UCSD-AML1 (cell line): ENCODE measurements around the gene NPHP1.
"Not testable (repeated sequence)": the region's sequence is repeated elsewhere in the genome, so short reads cannot be mapped to it uniquely, and the experiment has no call there.

Experiments
- DNase-seq: peaks from one replicate; lab custom pipeline; 2025; ENCODE audit not compliant: unreplicated experiment; lab: John Stamatoyannopoulos, UW

NPHP1 gene

GRCh38 chr2:110198016-110198415 is 6.8 kb downstream of the NPHP1 start:
- DNase-seq, result no peak

DNA sequence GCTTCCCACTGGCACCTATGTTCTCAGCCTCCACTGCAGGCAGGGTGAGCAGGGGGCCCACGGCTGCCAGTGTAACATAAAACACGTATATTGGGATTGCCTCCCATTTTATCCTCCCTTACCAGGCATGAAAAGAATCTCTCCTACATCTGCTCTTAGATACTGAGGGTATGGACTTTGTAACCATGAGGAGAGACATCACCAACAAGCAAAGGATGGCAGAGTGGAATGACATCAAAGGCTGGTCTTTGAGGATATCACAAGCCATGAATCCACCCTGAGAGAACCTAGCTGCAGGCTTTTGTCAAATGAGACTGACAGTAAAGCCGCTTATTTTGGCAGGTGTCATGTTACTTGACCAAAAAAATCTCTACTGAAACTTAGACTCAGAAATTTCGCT is 7.4 kb downstream of the NPHP1 start:
- DNase-seq, result no peak

DNA sequence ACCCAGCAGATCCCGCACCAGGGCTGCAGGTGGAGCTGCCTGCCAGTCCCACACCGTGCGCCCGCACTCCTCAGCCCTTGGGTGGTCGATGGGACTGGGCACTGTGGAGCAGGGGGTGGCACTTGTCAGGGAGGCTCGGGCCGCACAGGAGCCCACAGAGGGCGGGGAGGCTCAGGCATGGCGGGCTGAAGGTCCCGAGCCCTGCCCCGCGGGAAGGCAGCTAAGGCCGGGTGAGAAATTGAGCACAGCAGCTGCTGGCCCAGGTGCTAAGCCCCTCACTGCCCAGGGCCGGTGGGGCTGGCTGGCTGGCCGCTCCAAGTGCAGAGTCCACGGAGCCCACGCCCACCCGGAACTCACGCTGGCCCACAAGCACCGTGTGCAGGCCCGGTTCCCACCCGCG is 14.6 kb downstream of the NPHP1 start:
- DNase-seq, result not testable (repeated sequence)

DNA sequence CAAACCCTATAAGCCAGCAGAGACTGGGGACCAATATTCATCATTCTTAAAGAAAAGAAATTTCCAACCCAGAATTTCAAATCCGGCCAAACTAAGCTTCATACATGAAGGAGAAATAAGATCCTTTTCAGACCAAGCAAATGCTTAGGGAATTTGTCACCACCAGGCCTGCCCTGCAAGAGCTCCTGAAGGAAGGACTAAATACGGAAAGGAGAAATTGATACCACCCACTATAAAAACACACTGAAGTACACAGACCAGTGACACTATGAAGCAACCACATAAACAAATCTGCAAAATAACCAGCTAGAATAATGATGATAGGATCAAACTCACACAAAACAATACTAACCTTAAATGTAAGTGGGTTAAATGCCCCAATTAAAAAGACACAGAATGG is 22.4 kb downstream of the NPHP1 start:
- DNase-seq, result no peak

- no peak for DNase-seq
Observed at GRCh38 chr2:110180036-110180435, 24.8 kb downstream of the NPHP1 start.

GRCh38 chr2:110173523-110173922 is 31.3 kb downstream of the NPHP1 start:
- DNase-seq, result no peak

DNA sequence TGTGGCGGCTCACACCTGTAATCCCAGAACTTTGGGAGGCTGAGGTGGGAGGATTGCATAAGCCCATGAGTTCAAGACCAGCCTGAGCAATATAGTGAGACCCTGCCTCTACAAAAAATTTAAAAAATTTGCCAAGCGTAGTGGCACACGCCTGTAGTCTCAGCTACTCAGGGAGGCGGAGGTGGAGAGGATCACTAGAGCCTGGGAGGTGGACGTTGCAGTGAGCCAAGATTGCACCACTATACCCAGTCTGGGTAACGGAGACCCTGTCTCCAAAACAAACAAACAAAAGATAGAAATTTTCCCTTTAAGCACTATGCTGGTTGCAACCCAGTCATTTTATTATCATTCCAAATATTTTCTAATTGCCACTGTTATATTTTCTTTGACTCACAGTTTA is 32.3 kb downstream of the NPHP1 start:
- DNase-seq, result no peak

GRCh38 chr2:110170102-110170501 is 34.7 kb downstream of the NPHP1 start:
- no peak for DNase-seq

DNA sequence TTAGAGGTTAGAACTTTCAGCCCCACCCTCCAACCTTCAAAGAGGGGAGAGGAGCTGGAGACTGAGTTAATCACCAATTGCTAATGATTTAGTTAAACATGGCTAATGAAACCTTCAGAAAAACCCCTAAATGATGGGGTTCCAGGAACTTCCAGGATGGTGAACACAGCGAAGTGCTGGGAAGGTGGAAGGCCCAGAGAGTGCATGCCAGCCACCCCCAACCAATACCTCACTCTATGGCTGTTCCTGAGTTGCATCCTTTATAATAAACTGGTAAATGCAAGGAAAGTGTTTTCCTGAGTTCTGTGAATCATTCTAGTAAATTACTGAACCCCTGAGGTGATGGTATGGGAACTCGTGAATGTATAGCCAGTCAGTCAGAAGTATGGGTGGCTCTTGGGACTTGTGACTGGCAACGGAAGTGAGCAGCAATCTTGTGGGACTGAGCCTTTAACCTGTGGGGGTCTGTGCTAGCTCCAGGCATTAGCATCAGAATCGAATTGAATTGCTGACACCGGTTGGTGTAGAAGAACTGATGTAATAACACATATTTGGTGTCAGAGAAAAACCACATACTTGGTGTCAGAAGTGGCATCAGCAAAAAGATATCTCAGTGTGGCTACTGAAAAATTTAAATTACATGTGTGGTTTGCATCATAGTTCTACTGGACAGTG is 37.4 kb downstream of the NPHP1 start:
- no peak for DNase-seq

GRCh38 chr2:110166266-110166665 is 38.5 kb downstream of the NPHP1 start:
- no peak for DNase-seq

- DNase-seq, result no peak
Observed at GRCh38 chr2:110157153-110157793, 47.5 kb downstream of the NPHP1 start.

DNA sequence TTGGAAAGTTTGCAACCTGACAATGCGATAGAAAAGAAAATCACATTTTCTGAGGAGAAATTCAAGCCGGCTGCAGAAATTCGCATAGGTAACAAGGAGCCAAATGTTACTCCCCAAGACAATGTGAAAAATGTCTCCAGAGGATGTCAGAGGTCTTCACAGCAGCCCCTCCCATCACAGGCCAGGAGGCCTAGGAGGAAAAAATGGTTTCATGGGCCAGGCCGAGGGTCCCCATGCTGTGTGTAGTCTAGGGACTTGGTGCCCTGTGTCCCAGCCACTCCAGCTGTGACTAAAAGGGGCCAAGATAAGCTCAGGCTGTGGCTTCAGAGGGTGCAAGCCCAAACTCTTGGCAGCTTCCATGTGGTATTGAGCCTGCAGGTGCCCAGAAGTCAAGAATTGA is 50.0 kb downstream of the NPHP1 start:
- DNase-seq, result not testable (repeated sequence)

GRCh38 chr2:110154188-110154587 is 50.6 kb downstream of the NPHP1 start:
- DNase-seq, result not testable (repeated sequence)

- no peak for DNase-seq
Observed at GRCh38 chr2:110153416-110153815, 51.4 kb downstream of the NPHP1 start.

- no peak for DNase-seq
Observed at GRCh38 chr2:110152943-110153342, 51.9 kb downstream of the NPHP1 start.

DNA sequence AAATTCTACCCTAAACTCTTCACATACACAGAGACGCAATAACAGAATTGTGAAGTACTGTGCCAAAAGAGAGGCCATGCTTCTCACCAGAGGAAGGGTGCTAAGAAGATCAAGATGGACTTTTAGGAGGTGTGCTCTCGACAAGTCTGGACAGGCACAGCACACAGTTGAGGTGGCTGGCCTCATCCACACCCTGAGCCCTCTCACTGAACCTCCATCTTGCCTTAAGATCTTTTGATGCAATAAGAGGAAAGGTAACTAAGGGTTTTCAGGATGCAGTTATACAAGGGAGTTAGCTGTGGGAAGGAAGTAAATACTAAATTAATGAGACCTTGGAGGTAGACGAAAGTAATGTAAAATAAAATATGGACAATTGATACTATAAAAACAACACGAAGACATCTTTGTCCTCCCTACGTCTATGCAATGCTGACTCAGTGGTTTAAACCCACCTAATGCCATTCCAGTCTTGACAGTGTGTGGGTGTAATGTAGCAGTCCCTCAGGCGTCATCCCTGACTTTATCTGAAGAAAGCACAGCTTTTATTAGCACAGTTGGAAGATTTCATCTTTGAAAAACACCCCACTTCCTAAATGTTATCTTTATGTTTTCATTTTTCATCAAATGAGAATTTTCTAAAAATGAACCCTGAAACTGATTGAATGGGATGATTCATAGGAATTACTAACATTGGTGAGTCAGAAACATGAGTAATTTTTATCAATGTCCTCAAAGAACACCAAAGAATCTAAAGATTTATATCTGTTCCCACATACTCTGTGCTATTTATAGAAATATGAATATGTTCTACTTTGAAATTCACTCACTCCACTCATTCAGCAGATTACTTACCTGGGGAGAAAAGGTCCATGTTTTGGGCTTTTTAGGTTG is 55.2 kb downstream of the NPHP1 start:
- no peak for DNase-seq

- no peak for DNase-seq
Observed at GRCh38 chr2:110146945-110147332, 57.9 kb downstream of the NPHP1 start.

DNA sequence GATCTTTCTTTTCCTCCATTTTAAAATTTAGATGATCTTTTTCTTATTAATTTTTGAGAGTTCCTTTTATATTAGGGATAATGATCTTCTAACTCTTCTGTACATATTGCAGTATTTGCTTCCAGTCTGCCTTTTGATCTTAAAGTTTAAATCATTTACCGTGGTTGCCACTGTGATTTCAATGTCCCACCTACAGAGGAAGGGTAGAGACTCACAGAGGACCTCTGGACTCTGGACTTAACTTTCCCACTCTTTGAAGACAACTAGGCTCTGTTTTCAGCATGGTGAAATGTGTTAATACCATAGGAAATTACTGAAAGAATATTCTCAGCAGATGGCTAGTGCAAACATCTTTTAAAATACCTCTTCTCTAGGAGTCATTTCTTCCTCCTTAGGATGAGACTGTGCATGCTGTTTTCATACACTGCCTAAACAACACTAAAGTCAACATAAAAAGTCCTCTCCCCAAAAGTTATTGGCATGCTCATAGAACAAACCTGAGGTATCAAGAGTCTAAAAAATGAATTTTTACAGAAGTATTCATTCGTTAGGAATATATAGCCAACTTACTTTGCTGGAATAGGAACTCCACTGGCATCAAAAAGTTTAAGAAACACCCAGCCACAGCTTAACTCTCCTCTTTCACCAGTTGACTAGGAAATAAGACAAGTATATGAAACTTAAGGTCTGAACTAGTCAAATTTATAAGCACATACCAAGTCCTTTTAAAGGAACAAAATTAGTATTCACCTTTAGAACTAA is 58.4 kb downstream of the NPHP1 start:
- DNase-seq, result no peak

GRCh38 chr2:110143982-110144381 is 60.8 kb downstream of the NPHP1 start:
- DNase-seq, result no peak

DNA sequence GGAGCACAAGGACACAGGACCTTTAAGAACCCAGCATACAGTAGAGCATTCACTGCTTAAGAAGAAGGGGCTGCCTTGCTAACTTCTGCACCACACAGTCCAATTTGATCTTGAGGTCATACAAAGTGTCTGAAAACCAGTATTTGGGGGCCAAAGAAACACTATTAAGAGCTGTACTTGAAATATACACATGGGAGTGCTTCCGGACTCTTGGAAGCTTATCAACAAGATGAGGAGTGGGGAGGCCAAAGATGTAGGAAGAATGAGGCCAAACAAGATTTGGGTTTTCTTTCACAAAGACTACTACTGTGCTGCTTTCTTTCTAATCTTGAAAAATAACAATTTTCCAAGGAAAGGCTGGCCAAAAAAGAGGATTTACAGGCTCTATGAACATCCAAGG is 64.4 kb downstream of the NPHP1 start:
- no peak for DNase-seq

- no peak for DNase-seq
Observed at GRCh38 chr2:110134025-110134424, 70.8 kb downstream of the NPHP1 start.
